Naive thymus-derived CD4-positive, alpha-beta T cell (primary cell): Measurements from ENCODE around the gene LMBR1L. TPM values are rescaled to one million over a fixed set of nuclear protein-coding genes. Genes with fewer than 3 reads are reported as not detected.

Experiments used
- ATAC-seq: fragments of 150-1000 bp; cut with Tn5 transposase; 2 replicates; pipeline ENCODE4 v1.10.0; 2021; ENCODE audit warnings: mild to moderate bottlenecking, moderate library complexity
- CTCF ChIA-PET: fragments of 350-600 bp; sonication (Branson Sonifier 250); formaldehyde crosslinking; loops from one replicate; lab custom pipeline; 2021; ENCODE audit warnings: antibody characterized with exemption; lab: Charles Lee
- POLR2A ChIA-PET: fragments of 350-600 bp; sonication (Branson Sonifier 250); formaldehyde crosslinking; loops from one replicate; lab custom pipeline; 2021; ENCODE audit warnings: antibody characterized with exemption, inconsistent platforms; lab: Charles Lee
- DNase-seq, 9 donors: peaks; one replicate each; pipeline versions ENCODE4 v3.0.0 to v3.0.0-alpha.2; 2020 to 2022; ENCODE audit warnings: mixed read lengths in 1 of 9
- H3K27ac ChIP-seq: one replicate; pipeline ENCODE4 v1.7.0; 2013; ENCODE audit warnings: mild to moderate bottlenecking, low read depth, low read length, moderate library complexity
- H3K27me3 ChIP-seq, 2 donors: one replicate each; pipeline ENCODE4 v1.7.0; 2013; ENCODE audit warnings: low read length in 2 of 2, mild to moderate bottlenecking in 2 of 2, moderate library complexity in 2 of 2; ENCODE audit not compliant: control insufficient read depth in 2 of 2, insufficient read depth in 2 of 2
- H3K36me3 ChIP-seq, 3 experiments: 1 replicate in 2 of 3; 2 replicates in 1 of 3; pipeline ENCODE4 v1.7.0; 2013; ENCODE audit warnings: low read length in 3 of 3, mild to moderate bottlenecking in 3 of 3, moderate library complexity in 1 of 3; ENCODE audit not compliant: insufficient read depth in 3 of 3, control insufficient read depth in 2 of 3
- H3K4me1 ChIP-seq, 2 donors: one replicate each; pipeline ENCODE4 v1.7.0; 2013; ENCODE audit warnings: low read length in 2 of 2, mild to moderate bottlenecking in 2 of 2, moderate library complexity in 1 of 2; ENCODE audit not compliant: control insufficient read depth in 2 of 2, insufficient read depth in 2 of 2
- H3K4me3 ChIP-seq: 2 replicates; pipeline ENCODE4 v1.7.0; 2013; ENCODE audit warnings: mild to moderate bottlenecking, low read length
- H3K9me3 ChIP-seq, 3 experiments: 1 replicate in 2 of 3; 2 replicates in 1 of 3; pipeline ENCODE4 v1.7.0; 2013; ENCODE audit warnings: low read length in 3 of 3; ENCODE audit not compliant: control insufficient read depth in 2 of 3
- H3K27ac Mint-ChIP-seq, 9 donors: one replicate each; pipeline ENCODE4 v1.8.0; 2020 to 2022; ENCODE audit warnings: mixed read lengths in 9 of 9, mild to moderate bottlenecking in 8 of 9, moderate library complexity in 5 of 9, inconsistent platforms in 2 of 9
- H3K27me3 Mint-ChIP-seq, 5 donors: one replicate each; pipeline ENCODE4 v1.8.0; 2021 to 2022; ENCODE audit warnings: mixed read lengths in 5 of 5, mild to moderate bottlenecking in 1 of 5
- H3K36me3 Mint-ChIP-seq, 5 donors: one replicate each; pipeline ENCODE4 v1.8.0; 2020 to 2022; ENCODE audit warnings: mixed read lengths in 5 of 5, mild to moderate bottlenecking in 3 of 5, inconsistent platforms in 1 of 5
- H3K4me1 Mint-ChIP-seq, 7 donors: one replicate each; pipeline ENCODE4 v1.8.0; 2020 to 2022; ENCODE audit warnings: mixed read lengths in 7 of 7, mild to moderate bottlenecking in 3 of 7, inconsistent platforms in 1 of 7
- H3K4me3 Mint-ChIP-seq, 10 donors: one replicate each; pipeline ENCODE4 v1.8.0; 2020 to 2022; ENCODE audit warnings: mild to moderate bottlenecking in 10 of 10, mixed read lengths in 10 of 10, moderate library complexity in 6 of 10, inconsistent platforms in 2 of 10
- H3K9me3 Mint-ChIP-seq, 11 donors: one replicate each; pipeline ENCODE4 v1.8.0; 2020 to 2022; ENCODE audit warnings: mixed read lengths in 11 of 11, mild to moderate bottlenecking in 4 of 11, inconsistent platforms in 1 of 11, moderate library complexity in 1 of 11
- intact Hi-C, 2 donors: fragments of 100-400 bp; cut with micrococcal nuclease; formaldehyde crosslinking; loops; one replicate each; pipeline ENCODE4 v1.15.1; 2023
- polyA plus RNA-seq, 2 donors: library from polyadenylated mRNA; unstranded; fragments of 300-500 nt; fragmentation: Illumina TruSeq; gene quantifications; one replicate each; pipeline ENCODE4 v1.2.3, GENCODE V29; 2021
- total RNA-seq, 6 experiments: library from RNA in 5 of 6; stranded (reverse) in 5 of 6; gene quantifications; 1 replicate in 5 of 6; 2 replicates in 1 of 6; pipeline ENCODE4 v1.2.3 and lab custom pipeline; 2021 to 2026

LMBR1L gene
- total and polyA plus RNA-seq, 7 experiments from 2014 or later: 40.7 to 328 (median 251) TPM

DNA sequence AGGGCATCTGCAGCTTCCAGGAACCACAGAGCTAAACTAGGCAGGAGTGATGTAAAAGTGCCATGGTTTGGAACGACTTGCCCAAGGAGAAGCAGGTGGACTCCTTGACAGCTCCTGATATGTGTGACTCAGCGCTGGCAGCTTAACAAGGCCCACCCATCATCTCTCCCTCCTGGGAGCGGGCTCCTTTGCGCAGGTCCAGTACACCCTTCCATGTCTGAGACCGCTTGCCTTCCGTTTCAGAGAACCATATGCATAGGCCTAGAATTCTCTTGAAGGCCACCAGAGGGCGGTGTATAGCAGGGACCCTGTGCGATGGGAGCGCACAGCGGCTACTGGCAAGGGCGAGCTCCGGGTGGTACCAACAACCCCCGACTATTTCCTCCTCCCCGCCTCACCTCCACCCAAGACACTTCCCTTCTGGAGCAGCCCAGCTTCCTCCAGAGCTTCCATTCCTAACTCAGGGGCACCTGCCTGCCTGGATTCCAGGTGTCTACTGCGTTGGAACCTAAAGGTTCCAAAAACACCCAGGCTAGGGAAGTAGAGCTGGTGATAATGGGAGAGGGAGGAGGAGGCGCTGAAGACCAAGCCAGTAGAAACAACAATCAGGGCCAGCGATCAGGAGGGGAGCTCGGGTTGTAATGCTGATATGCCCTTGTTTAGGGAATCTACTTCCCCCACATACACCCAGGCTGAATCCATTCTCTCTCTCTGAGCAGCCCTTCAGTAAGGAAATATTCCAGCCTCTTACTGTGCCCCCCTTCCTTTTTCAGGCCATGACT is 22.3 kb downstream of the LMBR1L start:
- Mint-ChIP-seq H3K4me3 (peak overlapping the region in 7 of 10 donors; percentile 11 to 59 (median 48)), H3K27ac (peak overlapping the region in 2 of 9 donors; percentile 5 to 34), H3K9me3 (peaks cover 0 to 2% (median 0%) of the 10 kb centered on the region in 11 donors), H3K36me3 (no peaks in the 10 kb centered on the region), H3K4me1 (peaks cover 22 to 53% (median 38%) of the 10 kb centered on the region in 7 donors), H3K27me3 (peaks cover 32 to 58% (median 48%) of the 10 kb centered on the region in 5 donors)
- peak; percentile 39 to 73 (median 70) for DNase-seq
- H3K4me3 ChIP-seq: no peak overlapping the region
- peak; percentile 94 for ATAC-seq
- H3K27ac ChIP-seq: no peak overlapping the region
- ChIA-PET CTCF (interaction anchor here (0.8 to 5.8 kb wide), 19 partner anchors 10 to 236 kb away, joined by 3 to 55 read pairs (median 6); partner anchors contain the start of genes DDX23, LMBR1L, RHEBL1 and TUBA1A), POLR2A (interaction anchor here (0.7 to 3.0 kb wide), 8 partner anchors 22 to 653 kb away, joined by 3 to 26 read pairs (median 8); partner anchors contain the start of genes KMT2D, LMBR1L, TMBIM6 and TUBA1A)
- peaks cover 14 to 37% of the 10 kb centered on the region in 2 donors for H3K27me3 ChIP-seq
- intact Hi-C loops: loop anchor here (1.0 to 2.0 kb wide), 9 partner anchors 10 to 147 kb away; partner anchors contain the start of genes LMBR1L (in 2 of the 2) and TUBA1A (in 1 of the 2)
- no peaks in the 10 kb centered on the region for H3K9me3 ChIP-seq
- peaks cover 35 to 40% of the 10 kb centered on the region in 2 donors for H3K4me1 ChIP-seq
- no peaks in the 10 kb centered on the region for H3K36me3 ChIP-seq

- H3K27me3 ChIP-seq: peaks cover 14 to 22% of the 10 kb centered on the region in 2 donors
- Mint-ChIP-seq H3K4me3 (no peak overlapping the region), H3K9me3 (peaks cover 0 to 2% (median 0%) of the 10 kb centered on the region in 11 donors), H3K4me1 (peaks cover 9 to 38% (median 23%) of the 10 kb centered on the region in 7 donors), H3K27me3 (peaks cover 15 to 46% (median 30%) of the 10 kb centered on the region in 5 donors), H3K27ac (no peak overlapping the region), H3K36me3 (no peaks in the 10 kb centered on the region)
- CTCF ChIA-PET: interaction anchor here (0.6 to 5.8 kb wide), 11 partner anchors 8 to 326 kb away, joined by 3 to 55 read pairs (median 3); partner anchors contain the start of genes DHH, RHEBL1 and TUBA1B
- DNase-seq: no peak
- no peaks in the 10 kb centered on the region for H3K36me3 ChIP-seq
- intact Hi-C loops: no loop called here
- ATAC-seq: no peak
- POLR2A ChIA-PET: interaction anchor here (1.7 kb wide), 2 partner anchors 44 to 103 kb away, joined by 6 read pairs; partner anchors contain the start of gene TUBA1A
- H3K27ac ChIP-seq: no peak overlapping the region
- no peak overlapping the region for H3K4me3 ChIP-seq
- peaks cover 25 to 28% of the 10 kb centered on the region in 2 donors for H3K4me1 ChIP-seq
- H3K9me3 ChIP-seq: no peaks in the 10 kb centered on the region
Measured at GRCh38 chr12:49086116-49086515, 24.5 kb downstream of the LMBR1L start.

- ATAC-seq: no peak
- no peaks in the 10 kb centered on the region for H3K9me3 ChIP-seq
- no peak overlapping the region for H3K27ac ChIP-seq
- POLR2A ChIA-PET: interaction anchor here (1.1 to 1.5 kb wide), 3 partner anchors 19 to 46 kb away, joined by 3 to 5 read pairs (median 4); no protein-coding TSS in a partner anchor
- H3K36me3 Mint-ChIP-seq: no peaks in the 10 kb centered on the region
- H3K27me3 Mint-ChIP-seq: peaks cover 5 to 32% (median 18%) of the 10 kb centered on the region in 5 donors
- H3K36me3 ChIP-seq: no peaks in the 10 kb centered on the region
- no peak overlapping the region for H3K27ac Mint-ChIP-seq
- no peak overlapping the region for H3K4me3 Mint-ChIP-seq
- CTCF ChIA-PET: interaction anchor here (0.7 to 5.8 kb wide), 6 partner anchors 15 to 1040 kb away, joined by 3 to 55 read pairs (median 4); partner anchors contain the start of gene RHEBL1
- intact Hi-C loops: no loop called here
- peaks cover 10 to 11% of the 10 kb centered on the region in 2 donors for H3K27me3 ChIP-seq
- no peak overlapping the region for H3K4me3 ChIP-seq
- no peaks in the 10 kb centered on the region for H3K9me3 Mint-ChIP-seq
- no peak for DNase-seq
- H3K4me1 Mint-ChIP-seq: peaks cover 0 to 26% (median 9%) of the 10 kb centered on the region in 7 donors
- peaks cover 11 to 13% of the 10 kb centered on the region in 2 donors for H3K4me1 ChIP-seq
Measured at GRCh38 chr12:49084438-49084837, 26.2 kb downstream of the LMBR1L start.

DNA sequence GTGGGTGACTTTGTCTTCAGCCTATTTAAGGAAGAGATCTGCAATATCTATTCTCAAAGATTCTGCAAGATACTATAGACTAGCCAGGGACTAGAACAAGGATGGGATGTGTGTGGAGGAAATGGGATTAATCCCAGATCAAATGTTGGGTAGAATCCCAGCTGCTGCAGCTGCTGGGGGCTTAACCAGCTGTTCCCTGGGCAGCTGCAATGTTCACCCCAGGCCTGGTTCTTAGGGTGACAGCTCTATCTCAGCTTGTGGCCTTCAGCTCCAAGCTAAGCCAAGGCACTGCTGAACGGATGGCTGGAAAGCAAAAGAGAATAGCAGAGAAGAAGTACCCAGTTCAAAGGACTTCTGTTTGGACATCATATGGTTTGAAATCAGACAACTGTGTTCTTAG is 30.9 kb downstream of the LMBR1L start:
- no peak overlapping the region for H3K27ac Mint-ChIP-seq
- peaks cover 0 to 7% (median 4%) of the 10 kb centered on the region in 5 donors for H3K27me3 Mint-ChIP-seq
- no peak overlapping the region for H3K27ac ChIP-seq
- no peaks in the 10 kb centered on the region for H3K4me1 Mint-ChIP-seq
- CTCF ChIA-PET: no interaction called here
- intact Hi-C loops: no loop called here
- H3K4me3 ChIP-seq: no peak overlapping the region
- POLR2A ChIA-PET: interaction anchor here (1.2 to 1.7 kb wide), 2 partner anchors 10 to 51 kb away, joined by 3 to 5 read pairs; partner anchors contain the start of genes RHEBL1 and TUBA1B
- no peaks in the 10 kb centered on the region for H3K9me3 Mint-ChIP-seq
- ATAC-seq (no peak), DNase-seq (no peak)
- H3K36me3 Mint-ChIP-seq: no peaks in the 10 kb centered on the region
- H3K36me3 ChIP-seq: no peaks in the 10 kb centered on the region
- H3K27me3 ChIP-seq: no peaks in the 10 kb centered on the region
- no peaks in the 10 kb centered on the region for H3K4me1 ChIP-seq
- H3K9me3 ChIP-seq: no peaks in the 10 kb centered on the region
- H3K4me3 Mint-ChIP-seq: no peak overlapping the region

- Histone ChIP-seq H3K27me3 (no peaks in the 10 kb centered on the region), H3K4me3 (no peak overlapping the region), H3K27ac (no peak overlapping the region), H3K4me1 (peaks cover 5 to 13% of the 10 kb centered on the region in 2 donors), H3K9me3 (no peaks in the 10 kb centered on the region), H3K36me3 (no peaks in the 10 kb centered on the region)
- CTCF ChIA-PET: interaction anchor here (1.5 kb wide), 1 partner anchor 23 kb away, joined by 5 read pairs; the partner anchor contains the start of gene DHH
- DNase-seq: no peak
- peak overlapping the region in 3 of 10 donors; percentile 25 to 99 (median 38) for H3K4me3 Mint-ChIP-seq
- H3K27me3 Mint-ChIP-seq: no peaks in the 10 kb centered on the region
- intact Hi-C loops: loop anchor here (1.0 kb wide), 7 partner anchors 15 to 252 kb away; partner anchors contain the start of genes TUBA1A (in 2 of the 2), LMBR1L (in 1 of the 2), PRKAG1 (in 1 of the 2) and TROAP (in 1 of the 2)
- POLR2A ChIA-PET: interaction anchor here (1.0 to 1.9 kb wide), 2 partner anchors 29 to 118 kb away, joined by 3 to 17 read pairs; partner anchors contain the start of gene TUBA1A
- H3K4me1 Mint-ChIP-seq: peaks cover 14 to 31% (median 18%) of the 10 kb centered on the region in 7 donors
- H3K27ac Mint-ChIP-seq: peak overlapping the region in 1 of 9 donors; percentile 32
- H3K36me3 Mint-ChIP-seq: no peaks in the 10 kb centered on the region
- peaks cover 0 to 2% (median 0%) of the 10 kb centered on the region in 11 donors for H3K9me3 Mint-ChIP-seq
- ATAC-seq: no peak
Measured at GRCh38 chr12:49070971-49071370, 39.7 kb downstream of the LMBR1L start.
